ENCODE measurements around the gene PCDHGC3.

The PCDHGC3 gene

DNA sequence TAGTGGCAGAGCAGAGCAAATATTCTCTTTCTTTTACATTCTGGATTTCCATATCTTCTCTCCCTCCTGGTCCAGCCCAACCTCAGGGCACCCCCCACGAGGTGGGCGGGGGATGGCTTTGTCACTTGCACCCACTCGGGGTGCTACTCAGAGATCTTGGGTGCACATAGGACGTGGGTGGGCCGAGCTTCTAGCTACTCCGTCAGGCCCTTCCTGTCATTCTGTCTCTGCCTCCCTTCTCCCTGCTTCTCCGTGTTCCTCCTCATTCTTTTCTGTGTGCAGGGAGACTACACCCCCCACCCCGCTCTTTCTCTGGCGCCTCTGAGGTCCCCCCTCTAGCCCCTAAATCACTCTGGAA lies 32.7 kb downstream of the PCDHGC3 start:
- DNase-seq (ENCODE audit: low spot score) = no peak

DNA sequence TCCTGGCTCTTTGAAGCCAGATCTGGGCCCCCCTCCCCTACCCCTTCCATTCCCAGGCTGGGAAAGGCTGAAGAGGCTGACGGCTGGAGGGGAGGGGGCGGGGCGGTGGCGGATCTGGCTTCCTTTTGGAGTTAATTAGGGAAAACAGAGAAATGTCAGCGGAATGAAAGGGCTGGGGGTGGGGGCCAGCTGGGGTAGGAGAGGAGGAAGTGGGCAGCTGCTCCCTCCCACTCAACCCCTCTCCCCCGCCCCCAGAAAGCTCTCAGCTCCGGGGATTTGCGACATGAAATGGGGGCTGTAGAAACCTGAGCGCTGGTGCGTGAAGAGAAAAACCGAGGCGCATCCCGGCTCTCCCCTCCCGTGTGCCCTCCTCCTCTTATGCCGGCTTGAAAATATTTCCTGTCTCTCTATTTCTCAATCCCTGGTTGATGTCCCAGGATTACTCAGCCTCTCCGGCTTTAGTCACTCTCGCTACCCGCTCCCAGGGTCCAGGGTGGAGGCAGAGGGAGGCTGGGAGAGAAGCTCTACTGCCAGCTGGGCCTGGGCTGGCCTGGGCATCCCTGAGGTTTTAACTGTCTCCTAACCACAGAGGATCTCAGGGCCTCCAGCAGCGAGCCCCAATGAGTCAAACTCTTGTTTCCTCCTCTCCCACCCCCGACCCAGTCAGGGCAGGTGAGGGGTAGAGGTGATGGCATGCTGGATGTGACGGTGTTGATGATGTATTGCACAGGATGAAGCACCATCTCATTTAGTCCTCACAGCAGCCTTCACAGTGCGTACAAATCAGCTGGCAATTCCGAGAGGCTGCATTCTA lies 33.2 kb downstream of the PCDHGC3 start:
- DNase-seq (ENCODE audit: low spot score) = no peak

- no peak for DNase-seq (ENCODE audit: low spot score)
Measured at GRCh38 chr5:141510160-141510559, 34.4 kb downstream of the PCDHGC3 start.

DNA sequence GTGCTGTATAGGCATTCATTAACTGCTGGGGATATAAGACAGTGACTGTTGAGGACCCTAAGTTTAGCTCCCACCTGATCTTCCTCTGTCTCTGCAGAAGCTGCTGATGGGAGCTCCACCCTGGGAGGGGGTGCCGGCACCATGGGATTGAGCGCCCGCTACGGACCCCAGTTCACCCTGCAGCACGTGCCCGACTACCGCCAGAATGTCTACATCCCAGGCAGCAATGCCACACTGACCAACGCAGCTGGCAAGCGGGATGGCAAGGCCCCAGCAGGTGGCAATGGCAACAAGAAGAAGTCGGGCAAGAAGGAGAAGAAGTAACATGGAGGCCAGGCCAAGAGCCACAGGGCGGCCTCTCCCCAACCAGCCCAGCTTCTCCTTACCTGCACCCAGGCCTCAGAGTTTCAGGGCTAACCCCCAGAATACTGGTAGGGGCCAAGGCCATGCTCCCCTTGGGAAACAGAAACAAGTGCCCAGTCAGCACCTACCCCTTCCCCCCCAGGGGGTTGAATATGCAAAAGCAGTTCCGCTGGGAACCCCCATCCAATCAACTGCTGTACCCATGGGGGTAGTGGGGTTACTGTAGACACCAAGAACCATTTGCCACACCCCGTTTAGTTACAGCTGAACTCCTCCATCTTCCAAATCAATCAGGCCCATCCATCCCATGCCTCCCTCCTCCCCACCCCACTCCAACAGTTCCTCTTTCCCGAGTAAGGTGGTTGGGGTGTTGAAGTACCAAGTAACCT lies 35.3 kb downstream of the PCDHGC3 start:
- no peak for DNase-seq (ENCODE audit: low spot score)

GRCh38 chr5:141511771-141512325 lies 36.1 kb downstream of the PCDHGC3 start:
- no peak for DNase-seq (ENCODE audit: low spot score)

GRCh38 chr5:141512390-141512910 lies 36.7 kb downstream of the PCDHGC3 start:
- peak; percentile 79 for DNase-seq (ENCODE audit: low spot score)

- DNase-seq (ENCODE audit: low spot score) = no peak
Measured at GRCh38 chr5:141512911-141513626, 37.3 kb downstream of the PCDHGC3 start.

GRCh38 chr5:141513627-141514329 lies 38.0 kb downstream of the PCDHGC3 start:
- DNase-seq (ENCODE audit: low spot score) = no peak

GRCh38 chr5:141514330-141515133 lies 38.8 kb downstream of the PCDHGC3 start:
- DNase-seq (ENCODE audit: low spot score) = no peak

DNA sequence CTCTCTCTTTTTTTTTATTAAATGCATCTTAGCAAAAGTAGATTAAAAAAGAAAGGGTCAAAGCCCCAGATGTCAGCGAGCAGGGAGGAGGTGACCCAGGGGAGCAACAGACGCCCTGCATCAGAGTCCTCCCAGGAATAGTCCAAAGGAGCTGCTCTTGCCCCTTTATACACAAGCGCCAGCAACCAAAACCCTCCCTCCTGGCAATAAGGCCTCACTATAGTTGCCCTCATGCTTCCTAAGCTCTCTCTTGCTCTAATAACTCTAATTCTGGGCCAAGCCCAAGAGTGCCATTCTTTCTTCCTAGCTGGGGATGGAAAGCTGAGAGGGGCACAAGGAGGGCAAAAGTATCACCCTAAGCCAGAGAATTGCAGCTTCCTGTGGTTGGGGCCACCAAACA lies 39.4 kb downstream of the PCDHGC3 start:
- DNase-seq (ENCODE audit: low spot score) = no peak

DNA sequence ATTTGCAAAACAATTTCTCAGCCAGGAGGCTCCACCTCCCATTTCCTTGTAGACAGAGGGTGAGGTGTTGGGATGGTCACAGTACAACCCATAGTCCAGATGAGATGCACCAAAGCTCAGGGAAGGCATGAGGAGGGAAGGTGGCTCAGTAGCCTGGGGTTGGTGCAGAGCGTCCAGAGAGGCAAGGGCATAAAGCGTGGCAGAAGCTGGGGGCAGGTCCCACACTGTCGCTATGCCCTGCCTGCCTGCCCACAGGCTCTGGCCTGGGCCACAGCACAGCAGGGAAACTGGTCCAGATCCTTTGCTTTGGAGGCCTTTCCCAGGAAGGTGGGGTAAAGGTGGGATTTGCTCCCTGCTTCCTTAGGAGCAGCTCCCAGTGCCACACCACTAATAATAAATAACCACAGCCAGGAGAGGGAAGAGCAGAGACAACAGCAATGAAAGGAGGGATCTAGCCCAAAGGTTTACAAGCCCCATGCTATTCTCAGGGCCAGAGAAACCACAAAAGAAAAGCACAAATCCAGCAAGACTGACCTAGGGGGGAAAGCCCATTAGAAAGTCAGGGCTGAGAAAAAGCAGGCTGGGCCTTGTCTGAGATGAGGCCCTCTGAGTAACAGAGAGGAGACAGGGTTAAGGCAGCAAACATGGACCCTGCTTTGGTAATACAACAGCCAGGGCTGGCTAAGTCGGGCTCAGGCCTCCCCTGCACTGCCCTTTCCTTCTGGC lies 40.3 kb downstream of the PCDHGC3 start:
- no peak for DNase-seq (ENCODE audit: low spot score)

- no peak for DNase-seq (ENCODE audit: low spot score)
Measured at GRCh38 chr5:141516672-141517025, 40.9 kb downstream of the PCDHGC3 start.

- DNase-seq (ENCODE audit: low spot score) = no peak
Measured at GRCh38 chr5:141517312-141517711, 41.5 kb downstream of the PCDHGC3 start.

- no peak for DNase-seq (ENCODE audit: low spot score)
Measured at GRCh38 chr5:141517880-141518617, 42.3 kb downstream of the PCDHGC3 start.

DNA sequence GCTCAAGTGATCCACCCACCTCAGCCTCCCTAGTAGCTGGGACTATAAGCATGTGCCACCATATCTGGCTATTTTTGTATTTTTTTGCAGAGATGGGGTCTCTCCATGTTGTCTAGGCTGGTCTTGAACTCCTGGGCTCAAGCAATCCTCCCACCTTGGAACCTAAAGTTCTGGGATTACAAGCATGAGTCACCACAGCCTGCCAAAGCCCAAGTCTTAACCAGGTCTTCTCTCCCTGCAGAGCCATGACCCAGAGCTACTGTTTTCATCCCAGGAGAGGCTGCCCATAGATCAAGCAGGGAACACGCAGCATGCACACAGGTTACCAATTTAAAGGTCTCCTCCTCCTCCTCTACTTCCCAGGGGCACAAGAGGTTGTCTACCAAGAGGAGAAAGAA lies 42.9 kb downstream of the PCDHGC3 start:
- no peak for DNase-seq (ENCODE audit: low spot score)

GRCh38 chr5:141519605-141520565 lies 44.1 kb downstream of the PCDHGC3 start:
- no peak for DNase-seq (ENCODE audit: low spot score)

GRCh38 chr5:141521244-141521781 lies 45.5 kb downstream of the PCDHGC3 start:
- no peak for DNase-seq (ENCODE audit: low spot score)

DNA sequence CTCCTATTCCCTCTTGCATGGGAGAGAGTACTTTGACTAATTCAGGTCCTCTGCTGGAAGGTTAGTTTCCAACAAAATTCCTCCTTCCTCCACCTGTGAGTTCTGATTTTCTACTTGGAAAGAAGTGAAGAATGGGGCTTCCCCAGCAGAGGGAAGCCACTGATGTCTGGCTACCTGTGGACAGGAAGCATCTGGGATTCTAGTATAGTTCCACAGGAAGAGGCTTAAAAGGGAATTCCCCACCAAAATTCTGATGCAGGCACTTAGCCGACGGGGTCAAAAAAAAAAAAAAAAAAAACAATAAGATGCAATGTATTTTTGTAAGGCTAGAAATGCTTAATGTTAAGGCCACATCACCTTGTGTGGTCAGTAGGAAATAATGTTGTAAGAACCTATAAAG lies 46.5 kb downstream of the PCDHGC3 start:
- DNase-seq (ENCODE audit: low spot score) = no peak
